GM10266 (cell line): ENCODE data around the gene UNC50.

Source experiments
- DNase-seq: peaks from one replicate; pipeline ENCODE4 v3.0.0; 2012; ENCODE audit errors: extremely low spot score
- CTCF ChIP-seq: IDR thresholded peaks from 2 replicates; pipeline ENCODE4 v1.5.1; 2012; ENCODE audit warnings: mild to moderate bottlenecking, low read depth; ENCODE audit not compliant: control insufficient read depth, insufficient read depth; ENCODE audit errors: missing control alignments

The UNC50 gene

GRCh38 chr2:98608962-98609604, 694 bp downstream of the UNC50 start:
- no peak for DNase-seq
- TF ChIP-seq CTCF: no peak

GRCh38 chr2:98614024-98614739, 5.8 kb downstream of the UNC50 start:
- no peak for DNase-seq

GRCh38 chr2:98615481-98615880, 7.1 kb downstream of the UNC50 start:
- TF ChIP-seq CTCF: no peak
- DNase-seq: no peak

More at GRCh38 chr2:98614024-98614739, 5.8 kb downstream of the UNC50 start:
- TF ChIP-seq CTCF: no peak

- TF ChIP-seq CTCF: no peak
- DNase-seq: no peak
Measured at GRCh38 chr2:98617149-98617548, 8.8 kb downstream of the UNC50 start.

GRCh38 chr2:98623657-98624056, 15.3 kb downstream of the UNC50 start:
- no peak for TF ChIP-seq CTCF
- no peak for DNase-seq

GRCh38 chr2:98632351-98632750, 24.0 kb downstream of the UNC50 start:
- no peak for TF ChIP-seq CTCF
- no peak for DNase-seq

GRCh38 chr2:98634406-98635092, 26.2 kb downstream of the UNC50 start:
- peak; percentile 28 for TF ChIP-seq CTCF
- no peak for DNase-seq
